Measurements from ENCODE around the gene XPNPEP2.

DNA sequence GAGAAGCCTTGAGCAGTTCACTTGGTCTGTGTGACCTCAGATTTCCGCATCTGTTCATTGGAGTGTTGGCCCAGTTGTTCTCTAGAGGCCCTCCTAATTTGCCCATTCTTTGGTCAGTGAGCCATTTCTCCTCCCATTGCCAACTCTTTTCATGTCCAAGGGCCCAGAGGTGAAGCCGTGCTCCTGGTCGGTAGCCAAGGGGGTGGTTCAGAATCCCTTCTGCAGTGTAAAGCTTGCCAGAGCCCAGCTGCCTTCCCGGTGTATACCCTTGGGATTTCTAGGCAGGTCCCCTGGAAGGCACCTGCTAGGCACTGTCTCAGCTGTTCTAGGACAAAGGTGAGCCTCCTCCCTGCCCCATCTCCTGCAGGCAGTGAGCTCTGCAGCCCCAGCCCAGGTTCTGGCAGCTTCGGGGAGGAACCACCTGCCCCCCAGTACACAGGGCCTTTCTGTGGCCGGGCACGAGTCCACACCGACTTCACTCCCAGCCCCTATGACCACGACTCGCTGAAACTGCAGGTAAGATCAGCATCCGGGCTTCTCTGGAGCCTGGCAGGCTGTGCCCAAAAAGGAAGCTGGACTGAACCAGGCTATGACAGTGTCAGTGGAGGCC is 53.3 kb downstream of the XPNPEP2 start:
- TF ChIP-seq SPI1 (IDR thresholded peaks at IDR 0.05; ENCODE audit: low read depth, low read length) (no peak), POLR2A (IDR thresholded peaks at IDR 0.05; ENCODE audit: low read depth, low read length) (no peak), TAF1 (IDR thresholded peaks at IDR 0.05; ENCODE audit: low read depth, low read length) (no peak), POLR2AphosphoS5 (IDR thresholded peaks at IDR 0.05; ENCODE audit: low read depth, low read length) (no peak), POU2F2 (IDR thresholded peaks at IDR 0.05; ENCODE audit: low read depth, low read length) (no peak)
